ENCODE results near the gene FRAT2.

The FRAT2 gene, protein sequence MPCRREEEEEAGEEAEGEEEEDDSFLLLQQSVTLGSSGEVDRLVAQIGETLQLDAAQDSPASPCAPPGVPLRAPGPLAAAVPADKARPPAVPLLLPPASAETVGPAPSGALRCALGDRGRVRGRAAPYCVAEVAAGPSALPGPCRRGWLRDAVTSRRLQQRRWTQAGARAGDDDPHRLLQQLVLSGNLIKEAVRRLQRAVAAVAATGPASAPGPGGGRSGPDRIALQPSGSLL

DNA sequence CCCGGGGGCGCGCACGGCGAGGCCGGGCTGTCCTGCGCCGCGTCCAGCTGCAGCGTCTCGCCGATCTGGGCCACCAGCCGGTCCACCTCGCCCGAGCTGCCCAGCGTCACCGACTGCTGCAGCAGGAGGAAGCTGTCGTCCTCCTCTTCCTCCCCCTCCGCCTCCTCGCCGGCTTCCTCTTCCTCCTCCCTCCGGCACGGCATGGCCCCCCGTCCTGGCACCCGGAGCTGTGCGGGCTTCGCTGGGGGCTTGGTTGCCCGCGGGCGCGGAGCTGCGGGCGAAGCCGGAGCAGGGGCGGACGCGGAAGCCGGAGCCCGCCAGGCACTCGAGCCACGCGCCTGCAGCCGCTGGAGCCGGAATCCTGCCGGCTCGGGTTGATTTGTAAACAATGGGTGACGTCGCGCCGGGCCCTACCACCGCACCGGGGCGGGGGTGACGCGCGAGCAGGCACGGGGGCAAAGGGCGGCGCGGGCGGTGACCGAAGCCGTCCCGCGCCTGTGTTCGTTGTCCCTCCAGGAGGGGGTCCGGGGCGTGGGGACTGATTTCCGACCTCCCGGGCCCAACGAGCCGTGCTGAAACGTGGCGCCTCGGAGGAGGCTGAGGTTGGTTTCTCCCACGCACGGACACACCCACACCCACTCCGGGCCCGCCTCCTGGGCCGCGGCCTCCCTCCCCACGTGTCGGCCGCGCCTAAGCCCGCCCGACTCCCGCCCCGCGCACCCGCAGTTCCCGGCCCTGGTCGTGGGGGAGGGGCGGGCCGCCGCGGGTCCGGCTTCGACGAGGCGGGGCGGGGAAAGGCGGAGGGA is at the start of gene FRAT2:
FRAT2 (minus strand) TSS at position 360 of the 806 bp plus-strand sequence; CDS start at position 203, 157 bp downstream.
- peak; percentile 90 for DNase-seq

DNA sequence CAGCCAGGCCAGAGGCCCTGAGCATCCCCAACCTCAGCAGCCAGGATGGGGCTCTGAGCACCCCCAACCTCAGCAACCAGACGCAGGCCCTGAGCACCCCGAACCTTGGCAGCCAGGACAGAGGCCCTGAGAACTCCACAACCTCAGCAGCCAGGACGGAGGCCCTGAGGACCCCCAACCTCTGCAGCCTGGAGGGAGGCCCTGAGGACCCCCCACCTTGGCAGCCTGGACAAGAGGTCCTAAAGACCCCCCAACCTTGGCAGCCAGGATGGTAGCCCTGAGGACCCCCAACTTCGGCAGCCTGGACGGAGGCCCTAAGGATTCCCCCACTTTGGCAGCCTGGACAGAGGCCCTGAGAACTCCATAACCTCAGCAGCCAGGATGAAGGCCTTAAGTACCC is 49.6 kb upstream of the FRAT2 start:
- no peak for DNase-seq

DNA sequence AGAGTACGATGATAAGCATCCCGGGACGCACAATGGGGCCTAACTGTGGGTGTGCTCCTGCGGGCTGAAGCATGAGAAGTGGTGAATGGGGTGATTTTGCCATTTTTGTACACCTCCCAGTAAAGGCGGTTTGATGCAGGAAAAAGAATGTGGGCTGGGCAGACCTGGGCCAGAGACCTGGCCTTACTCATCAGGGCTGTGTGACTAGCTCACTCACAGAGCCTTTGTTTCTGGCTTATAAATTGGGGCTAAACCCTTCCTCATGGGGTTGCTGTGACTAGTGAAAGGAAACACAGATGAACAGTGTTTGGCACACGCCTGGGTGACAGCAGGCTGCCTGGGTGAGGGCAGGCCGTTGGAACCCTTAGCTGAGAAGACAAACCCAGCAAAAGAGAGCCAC is 48.6 kb upstream of the FRAT2 start:
- no peak for DNase-seq

DNA sequence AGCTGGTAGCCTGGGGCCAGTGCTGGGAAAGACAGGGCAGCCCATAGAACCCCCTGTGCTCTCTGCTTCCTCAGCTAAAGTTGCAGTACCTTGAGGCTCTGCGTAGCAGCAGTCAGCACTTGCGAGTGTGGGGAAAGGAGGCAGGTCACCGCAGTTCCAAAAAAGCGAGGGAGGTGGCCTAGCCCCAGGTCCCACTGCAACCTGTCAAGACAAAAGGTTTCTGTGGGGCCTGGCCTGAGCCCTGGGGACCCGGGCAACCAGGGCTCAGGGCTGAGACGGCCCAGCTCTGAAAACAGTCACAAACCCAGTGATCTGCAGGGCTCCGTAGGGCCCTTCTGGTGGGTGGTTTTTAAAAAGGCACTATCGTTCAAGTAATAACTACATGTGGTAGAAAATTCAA is 47.1 kb upstream of the FRAT2 start:
- no peak for DNase-seq

DNA sequence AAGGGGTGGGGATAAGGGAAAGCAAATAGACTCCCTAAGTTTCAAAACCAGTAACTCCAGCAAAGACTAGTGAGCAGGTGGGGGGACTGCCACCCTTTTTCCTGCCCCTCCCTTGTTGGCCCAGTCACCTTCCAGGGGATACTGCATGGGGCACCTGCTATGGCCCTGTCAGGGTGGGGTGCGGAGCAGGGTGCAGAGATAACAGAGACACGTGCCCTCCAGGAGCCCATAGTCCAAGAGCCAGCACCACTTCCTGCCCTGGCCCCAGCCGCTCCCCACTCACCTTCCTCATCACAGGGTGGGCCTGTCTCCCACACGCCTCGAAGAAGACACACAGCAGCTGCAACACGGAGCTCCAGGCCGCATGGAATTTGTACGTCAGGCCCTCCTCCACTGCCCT is 46.0 kb upstream of the FRAT2 start:
- DNase-seq: no peak

DNA sequence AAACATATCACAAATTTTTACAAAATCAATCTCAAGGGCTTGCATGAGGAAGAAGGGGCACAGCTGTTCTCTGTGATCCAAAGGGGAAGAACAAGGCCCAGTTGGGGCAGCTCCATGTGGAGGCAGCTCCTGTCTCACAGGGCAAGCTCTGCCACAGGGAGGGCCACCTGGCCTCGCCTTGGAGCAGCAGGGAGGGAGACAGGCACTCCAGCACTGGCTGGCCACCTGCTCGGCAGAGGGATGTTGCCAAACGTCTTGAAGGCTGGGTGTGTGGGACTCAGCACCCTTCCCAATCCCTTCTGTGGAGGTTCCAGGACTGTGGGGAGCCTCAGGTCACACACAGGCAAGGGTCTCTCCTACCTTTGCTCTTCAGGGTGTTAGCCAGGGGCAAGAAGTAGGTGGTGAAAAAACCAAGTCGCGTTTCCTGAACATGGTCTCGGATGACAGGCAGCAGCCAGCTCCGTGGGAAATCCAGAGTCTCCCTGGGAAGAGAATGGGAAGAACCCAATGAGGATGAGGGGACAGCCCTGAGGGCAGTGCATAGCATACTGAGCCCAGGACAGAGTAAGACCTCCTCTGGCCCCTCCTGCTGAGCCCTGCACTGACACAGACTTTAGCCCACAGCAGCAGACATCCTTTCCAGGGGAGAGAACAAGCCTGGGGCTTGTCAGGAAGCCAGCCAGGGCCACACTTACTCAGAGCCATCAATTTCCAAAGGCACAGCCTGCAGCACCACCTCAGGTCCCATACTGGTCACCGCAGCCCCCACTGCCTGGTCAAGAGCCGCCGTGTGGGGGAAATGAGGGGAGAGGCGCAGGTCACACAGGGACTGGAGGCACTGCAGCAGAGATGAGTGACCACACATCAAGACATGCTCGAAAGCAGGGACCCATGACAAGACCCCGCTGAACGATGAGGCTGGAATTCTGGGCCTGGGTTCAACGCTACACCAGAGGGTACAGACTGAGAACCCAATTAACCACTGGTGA is 44.7 kb upstream of the FRAT2 start:
- DNase-seq: no peak

DNA sequence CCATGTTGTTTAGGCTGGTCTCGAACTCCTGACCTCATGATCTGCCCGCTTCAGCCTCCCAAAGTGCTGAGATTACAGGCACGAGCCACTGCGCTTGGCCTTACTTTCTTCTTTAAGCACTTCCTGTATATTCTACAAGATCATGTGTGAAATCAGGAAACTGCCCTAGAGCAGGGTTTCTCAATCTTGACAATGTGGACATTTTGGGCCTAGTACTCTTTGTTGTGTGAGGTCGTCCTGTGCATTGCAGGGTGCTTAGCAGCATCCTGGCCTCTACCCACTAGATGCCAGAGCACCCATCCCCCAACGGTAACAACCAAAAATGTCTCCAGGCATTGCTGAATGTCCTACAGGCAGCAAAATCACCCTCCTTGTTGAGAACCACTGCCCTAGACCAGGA is 41.9 kb upstream of the FRAT2 start:
- DNase-seq: no peak

DNA sequence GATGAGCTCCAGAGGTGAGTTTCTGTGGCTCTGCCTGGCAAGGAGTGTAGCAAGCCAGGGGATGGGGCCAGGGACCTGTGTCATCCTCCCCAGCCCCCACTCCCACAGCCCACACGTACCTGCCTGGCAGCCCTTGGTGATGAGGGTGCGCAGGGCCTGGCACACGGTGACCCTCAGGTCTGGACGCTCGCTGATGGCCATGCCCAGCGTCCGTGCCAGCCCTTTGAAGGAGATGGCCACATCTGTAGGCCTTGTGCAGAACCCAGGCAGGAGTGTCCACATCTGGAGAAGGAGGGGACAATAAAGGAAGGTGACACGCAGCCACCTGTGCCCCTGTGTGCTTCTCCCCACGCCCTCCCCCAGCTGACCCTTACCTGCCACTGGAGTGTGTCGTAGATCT is 38.9 kb upstream of the FRAT2 start:
- no peak for DNase-seq

DNA sequence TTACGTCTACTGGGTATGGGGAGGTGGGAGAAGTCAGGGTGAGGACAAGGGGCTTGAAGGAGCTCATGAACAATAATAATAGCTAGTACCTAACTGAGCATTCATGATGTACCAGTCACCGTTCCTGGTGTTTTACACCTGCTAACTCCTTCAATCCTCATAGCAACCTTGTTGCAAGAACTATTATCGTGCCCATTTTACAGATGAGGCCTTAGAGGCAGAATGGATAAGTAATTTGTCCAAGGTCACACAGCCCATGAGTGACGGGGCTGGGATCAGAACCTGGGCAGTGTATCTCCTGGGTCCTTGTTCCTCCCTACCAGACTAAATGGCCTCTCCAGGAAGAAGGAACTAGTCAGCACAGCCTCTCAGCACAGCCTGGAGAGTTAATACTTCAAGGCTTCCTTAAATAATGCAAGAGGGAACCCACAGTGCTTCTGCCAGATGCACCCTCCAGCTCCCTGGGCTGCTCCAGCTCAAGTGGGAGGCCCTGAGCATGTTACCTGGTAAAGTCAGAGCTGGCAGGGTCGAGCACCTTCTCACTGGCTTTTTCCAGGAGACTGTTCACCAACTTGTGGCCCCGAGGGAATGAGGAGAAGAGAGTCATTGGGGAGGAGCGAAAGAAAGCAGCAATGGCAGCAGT is 37.8 kb upstream of the FRAT2 start:
- no peak for DNase-seq

DNA sequence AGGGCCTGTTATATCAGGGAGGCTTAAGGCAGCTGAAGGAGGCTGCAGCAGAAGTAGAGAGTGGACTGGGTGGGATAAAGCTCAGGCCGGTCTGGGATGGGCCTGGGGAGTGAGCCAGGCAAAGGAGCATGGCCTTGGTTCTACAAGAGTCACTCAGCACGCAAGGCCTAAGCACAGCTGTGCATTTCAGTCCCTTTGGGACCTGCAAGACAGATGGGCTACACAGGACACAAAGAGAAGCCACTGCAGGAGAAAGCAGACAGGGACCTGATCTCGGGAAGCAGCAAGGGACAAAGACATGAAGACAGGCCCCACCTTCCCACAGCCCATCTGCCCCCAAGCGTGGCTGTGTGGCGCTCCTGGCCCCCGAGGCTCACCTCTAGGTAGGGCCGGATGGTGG is 37.2 kb upstream of the FRAT2 start:
- no peak for DNase-seq

DNA sequence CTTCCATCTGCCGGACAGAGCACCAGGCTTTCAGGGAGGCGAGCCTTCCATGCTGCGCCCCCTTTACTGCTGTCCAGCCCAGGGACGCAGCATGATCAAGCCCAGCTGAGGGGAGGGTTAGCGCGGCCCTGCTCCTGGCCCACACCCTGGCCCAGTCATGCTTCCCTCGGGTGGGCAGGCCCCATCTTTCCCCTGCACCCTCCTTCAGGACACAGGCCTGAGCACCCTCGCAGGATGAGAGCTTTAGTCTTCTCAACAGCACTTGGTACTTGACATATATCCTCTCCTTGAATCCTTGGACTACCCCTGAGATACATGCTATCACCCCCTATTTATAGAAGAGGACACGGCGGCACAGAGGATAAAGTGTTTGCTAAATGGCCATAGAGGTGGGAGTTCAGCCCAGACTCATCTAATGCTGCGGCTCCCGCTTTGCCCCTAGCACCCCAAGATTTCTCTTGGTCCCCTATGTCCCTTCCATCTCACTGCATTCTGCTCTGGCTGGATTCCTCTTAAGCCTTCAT is 32.7 kb upstream of the FRAT2 start:
- DNase-seq: no peak

DNA sequence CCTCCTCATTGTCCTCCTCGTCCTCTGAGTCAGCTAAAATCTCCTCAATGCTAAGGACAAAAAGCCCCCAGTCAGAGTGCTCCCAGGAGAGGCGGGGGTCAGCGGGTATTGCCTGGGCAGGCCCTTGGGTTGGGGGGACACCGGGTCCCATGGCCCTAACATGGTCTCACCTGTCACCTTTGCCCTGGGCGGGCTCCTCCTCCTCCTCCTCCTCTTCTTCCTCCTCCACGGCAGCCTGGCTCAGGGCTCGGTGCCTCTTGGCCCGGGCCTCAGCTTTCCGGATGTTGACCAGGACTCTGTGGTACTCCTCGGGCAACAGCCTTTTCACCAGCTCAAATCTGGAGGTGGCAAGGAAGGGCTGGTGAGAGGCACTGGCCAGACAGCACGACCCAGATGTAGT is 32.0 kb upstream of the FRAT2 start:
- no peak for DNase-seq

DNA sequence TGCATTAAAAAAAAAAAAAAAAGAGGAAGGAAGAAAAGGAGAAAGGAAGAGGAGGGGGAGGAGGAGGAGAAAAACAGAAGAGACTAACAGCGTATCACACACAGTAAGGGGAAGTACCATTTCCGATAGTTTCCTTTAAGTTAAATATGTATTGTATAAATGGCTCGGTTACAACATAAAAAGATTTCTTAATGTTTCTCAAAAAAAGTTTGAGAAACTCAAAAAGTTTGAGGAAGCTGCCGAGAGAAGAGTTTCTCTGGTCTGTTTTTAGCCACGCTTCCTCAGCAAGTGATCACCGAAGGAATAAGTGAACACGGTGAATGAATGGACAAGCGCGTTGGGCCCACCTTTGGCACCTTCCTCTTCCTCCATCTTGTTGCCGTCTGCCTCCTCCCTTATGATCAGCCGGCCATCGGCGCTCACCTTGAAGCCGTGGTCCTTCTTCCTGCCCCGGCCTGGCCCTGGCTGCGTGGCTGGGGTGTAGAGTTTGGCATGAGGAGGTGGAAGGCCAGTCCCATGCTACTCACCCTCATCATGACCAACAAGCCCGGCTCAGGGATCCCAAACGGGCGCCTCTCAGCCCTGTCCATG is 31.3 kb upstream of the FRAT2 start:
- DNase-seq: no peak

DNA sequence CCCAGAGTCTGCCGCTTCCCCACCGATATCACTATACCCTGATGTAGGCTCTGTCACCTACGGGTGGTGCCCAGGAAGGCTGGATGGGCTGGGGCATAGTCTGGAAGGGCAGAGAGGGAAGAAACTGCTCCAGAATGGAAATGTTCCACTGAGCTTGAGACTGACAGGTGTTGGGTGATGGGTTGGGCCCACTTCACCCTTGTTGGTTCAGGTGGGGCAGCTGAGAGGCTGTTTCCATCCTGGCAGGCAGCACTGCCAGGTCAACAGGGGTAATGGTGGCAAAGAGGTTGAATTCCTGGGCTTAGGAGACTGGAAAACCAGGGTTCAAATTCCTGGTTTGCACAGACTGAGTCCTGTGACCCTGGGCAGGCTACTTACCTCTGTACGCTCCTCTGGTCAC is 28.5 kb upstream of the FRAT2 start:
- DNase-seq: no peak

DNA sequence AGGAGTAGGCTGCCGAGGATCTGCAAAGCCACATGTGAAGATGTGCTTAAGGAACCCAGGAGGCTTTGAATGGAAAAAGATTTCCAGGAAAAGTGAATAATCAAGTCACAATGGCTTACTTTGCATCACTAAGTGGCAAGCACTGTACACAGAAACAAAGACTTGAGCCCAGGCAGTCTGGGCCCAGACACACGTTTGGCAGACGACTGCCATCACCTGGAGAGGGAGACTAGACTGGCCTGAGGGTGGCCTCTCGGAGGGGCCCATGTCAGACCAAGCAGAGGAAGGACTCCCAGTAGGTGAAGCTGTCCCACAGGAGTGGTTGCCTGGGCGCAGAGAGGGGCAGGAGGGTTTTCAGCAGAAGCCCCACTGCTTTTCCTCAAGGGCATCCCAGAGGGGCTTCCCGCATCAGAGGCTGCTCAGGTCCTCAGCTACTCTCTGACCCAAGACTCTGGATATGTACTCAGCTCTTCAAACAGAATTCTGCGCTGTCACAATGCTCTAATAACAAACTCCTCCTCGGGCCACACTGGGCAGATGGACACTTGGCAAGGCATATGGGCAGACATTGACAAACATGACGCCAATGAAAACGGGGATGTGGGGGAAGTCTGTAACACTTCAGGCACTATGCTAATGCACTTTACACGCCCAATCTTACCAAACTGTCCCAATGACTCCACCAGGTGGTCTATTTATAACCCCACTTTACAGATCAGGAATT is 27.9 kb upstream of the FRAT2 start:
- no peak for DNase-seq

DNA sequence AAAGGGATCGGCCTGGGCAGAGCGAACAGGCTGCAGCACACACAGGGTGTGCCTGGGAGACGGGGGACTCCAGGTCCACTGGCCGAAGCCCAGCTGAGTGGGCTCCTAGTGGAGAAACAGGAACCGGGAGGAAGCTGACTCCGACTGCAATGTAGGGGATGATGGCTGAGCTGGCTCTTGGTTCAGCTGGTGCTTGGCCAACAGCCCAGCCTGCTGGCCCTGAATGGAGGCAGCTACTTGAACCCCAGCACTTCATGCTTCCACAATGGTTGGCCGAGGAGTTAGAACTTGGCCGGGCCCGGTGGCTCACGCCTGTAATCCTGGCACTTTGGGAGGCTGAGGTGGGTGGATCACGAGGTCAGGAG is 27.0 kb upstream of the FRAT2 start:
- no peak for DNase-seq

DNA sequence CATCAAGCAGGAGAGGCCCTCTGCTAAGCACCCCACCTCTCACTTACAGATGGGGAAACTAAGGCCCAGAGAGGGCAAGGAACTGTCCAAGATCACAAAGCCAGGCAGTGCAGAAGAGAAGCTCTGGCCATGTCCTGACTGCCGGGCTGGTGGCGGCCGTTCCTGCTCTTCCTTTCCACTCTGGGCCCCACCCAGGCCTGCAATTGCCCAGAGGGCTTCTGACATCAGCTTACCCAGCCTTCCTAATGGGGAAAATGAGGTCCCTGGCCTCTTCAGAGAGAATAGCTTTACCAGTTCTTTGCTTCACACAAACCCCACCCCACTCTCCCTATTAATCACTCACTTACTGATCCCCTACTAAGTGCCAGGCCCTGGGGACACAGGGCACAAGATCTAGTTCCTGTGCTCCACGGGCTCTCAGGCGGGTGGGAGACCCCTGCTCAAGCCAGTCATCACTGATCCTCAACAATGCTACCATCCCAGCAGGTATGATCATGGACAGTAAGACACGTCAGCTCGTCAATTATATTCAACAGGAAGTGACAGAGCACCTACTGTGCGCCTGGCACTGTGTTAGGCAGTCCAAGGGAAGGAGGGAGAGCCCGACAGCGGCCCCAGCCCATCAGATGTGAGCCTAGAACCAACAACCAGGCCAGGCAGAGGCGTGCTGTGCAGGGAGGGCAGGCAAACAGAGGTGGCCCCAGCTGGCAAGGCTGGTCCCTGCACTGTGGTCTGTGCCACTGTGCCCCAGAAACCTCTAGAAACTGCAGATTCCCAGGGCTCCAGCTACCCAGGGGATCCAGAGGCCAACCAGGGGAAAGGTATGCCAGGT is 26.4 kb upstream of the FRAT2 start:
- no peak for DNase-seq

DNA sequence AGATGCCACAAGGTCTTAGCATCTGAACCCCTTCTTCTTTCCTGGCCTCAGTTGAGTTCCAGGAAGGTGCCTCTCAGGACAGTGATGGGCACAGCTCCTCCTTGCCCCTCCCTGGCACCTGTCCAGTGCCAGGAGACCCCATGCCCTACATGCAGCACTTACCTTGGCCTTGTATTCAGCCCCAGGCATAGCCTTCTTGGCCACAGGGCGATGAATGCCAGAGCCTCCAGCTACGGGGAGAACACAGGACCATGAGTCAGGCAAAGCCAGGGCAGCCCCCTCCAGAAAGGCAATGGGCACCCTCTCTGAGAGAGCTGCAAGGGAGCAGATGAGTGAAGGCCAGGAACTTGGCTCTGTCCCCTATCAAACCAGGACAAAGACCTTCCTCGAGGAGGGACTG is 24.3 kb upstream of the FRAT2 start:
- DNase-seq: no peak

DNA sequence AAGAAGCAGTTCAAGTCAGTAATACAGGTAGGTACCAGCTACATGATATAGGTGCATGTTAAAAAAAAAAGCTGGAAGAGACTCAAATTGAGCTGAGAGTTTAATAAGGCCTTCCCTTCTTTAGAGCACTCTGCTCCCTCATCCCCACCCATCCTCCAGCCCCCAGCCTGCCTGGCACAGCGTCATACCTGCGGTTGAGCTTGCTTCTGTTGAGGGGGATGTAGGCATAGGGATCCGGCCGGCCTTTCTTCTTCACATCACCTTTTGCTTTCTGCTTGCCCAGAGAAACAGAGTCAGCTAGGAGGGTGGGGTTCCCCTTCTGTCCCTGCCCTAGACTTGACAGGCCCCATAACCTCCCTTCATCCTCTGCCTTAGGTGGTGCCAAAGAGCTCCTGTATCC is 23.8 kb upstream of the FRAT2 start:
- DNase-seq: no peak

DNA sequence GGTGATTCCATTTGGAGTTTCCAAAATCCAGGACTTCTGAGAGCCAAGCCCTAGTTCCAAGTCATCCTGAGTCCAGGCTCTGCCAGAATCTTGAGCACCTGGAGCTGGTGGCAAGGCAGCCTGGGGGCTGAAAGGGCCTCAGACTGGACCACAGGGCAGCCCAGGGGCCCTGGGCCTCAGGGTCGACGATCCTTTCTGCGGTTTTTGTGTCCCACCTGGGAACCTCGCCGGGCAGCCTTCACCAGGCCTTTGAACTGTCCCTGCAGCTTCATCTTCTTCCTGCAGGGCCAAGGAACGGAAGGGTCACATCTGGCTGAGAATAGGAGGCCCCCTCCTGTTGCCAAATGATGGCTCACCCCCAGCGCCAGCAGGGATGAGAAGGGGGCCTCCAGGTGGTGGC is 22.4 kb upstream of the FRAT2 start:
- DNase-seq: no peak
